Subcutaneous adipose tissue (tissue), 4 donors: Measurements from ENCODE around the gene AATK. TPM values are rescaled to one million over a fixed set of nuclear protein-coding genes. Genes with fewer than 3 reads are reported as not detected.

Experiments used
- total RNA-seq, 4 donors: library from RNA; depleted of rRNA; stranded (reverse); fragments of >200 nt; gene quantifications; one replicate each; pipeline ENCODE4 v1.1.0, GENCODE V29; 2016
- TF ChIP-seq, protein P1 (sequence below): fragments of 450-650 bp; IDR thresholded peaks from one replicate; pipeline ENCODE4 v1.5.1; 2016; ENCODE audit warnings: low read depth, mild to moderate bottlenecking, control low read depth, antibody characterized with exemption, moderate library complexity

Gene AATK
- total RNA-seq, 4 donors from 2014 or later: 1.0 to 2.0 (median 1.7) TPM

GRCh38 chr17:81191116-81191515, 25.1 kb upstream of the AATK start:
- TF ChIP-seq, protein P1, sequence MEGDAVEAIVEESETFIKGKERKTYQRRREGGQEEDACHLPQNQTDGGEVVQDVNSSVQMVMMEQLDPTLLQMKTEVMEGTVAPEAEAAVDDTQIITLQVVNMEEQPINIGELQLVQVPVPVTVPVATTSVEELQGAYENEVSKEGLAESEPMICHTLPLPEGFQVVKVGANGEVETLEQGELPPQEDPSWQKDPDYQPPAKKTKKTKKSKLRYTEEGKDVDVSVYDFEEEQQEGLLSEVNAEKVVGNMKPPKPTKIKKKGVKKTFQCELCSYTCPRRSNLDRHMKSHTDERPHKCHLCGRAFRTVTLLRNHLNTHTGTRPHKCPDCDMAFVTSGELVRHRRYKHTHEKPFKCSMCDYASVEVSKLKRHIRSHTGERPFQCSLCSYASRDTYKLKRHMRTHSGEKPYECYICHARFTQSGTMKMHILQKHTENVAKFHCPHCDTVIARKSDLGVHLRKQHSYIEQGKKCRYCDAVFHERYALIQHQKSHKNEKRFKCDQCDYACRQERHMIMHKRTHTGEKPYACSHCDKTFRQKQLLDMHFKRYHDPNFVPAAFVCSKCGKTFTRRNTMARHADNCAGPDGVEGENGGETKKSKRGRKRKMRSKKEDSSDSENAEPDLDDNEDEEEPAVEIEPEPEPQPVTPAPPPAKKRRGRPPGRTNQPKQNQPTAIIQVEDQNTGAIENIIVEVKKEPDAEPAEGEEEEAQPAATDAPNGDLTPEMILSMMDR: no peak

DNA sequence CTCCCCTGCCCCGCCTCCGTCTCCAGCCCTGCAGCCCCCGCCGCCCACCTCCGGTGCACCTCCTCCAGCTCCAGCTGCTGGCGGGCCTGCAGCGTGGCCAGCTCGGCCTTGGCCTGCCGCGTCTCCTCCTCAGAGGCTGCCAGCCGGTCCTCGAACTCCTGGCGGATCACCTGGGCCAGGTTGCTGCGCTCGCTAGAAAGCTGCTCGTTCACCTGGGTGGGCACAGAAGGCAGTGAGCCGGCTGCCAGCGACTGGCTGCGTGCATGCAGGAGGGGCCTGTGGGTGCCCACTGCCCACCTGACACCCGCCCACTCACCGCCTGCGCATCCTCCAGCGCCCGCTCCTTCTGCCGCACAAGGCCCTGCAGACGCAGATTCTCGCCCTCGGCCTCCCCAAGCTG, 24.6 kb upstream of the AATK start:
- TF ChIP-seq, protein P1: no peak

GRCh38 chr17:81189670-81190530, 23.9 kb upstream of the AATK start:
- TF ChIP-seq, protein P1: no peak

DNA sequence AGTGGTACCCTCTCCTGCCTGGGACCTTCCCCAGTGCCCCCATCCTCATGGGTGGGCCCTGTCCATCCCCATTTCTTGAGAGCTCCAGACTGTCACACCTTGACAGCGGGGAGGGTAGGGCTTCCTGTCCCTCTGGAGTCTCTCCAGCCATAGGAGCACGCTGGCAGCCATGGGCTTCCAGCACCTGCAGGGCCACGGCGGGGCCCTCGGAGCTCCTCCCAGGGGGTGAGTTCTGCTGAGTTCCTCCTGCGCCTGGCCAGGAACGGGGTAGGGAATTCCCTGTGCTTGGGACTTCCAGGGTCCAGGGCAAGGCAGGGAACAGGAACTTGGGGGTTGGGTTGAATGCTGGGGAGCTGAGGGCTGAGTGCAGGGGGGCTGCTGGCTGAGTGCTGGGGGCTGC, 23.0 kb upstream of the AATK start:
- TF ChIP-seq, protein P1: no peak

GRCh38 chr17:81188491-81188840, 22.4 kb upstream of the AATK start:
- TF ChIP-seq, protein P1: no peak

GRCh38 chr17:81187586-81188490, 21.8 kb upstream of the AATK start:
- TF ChIP-seq, protein P1: no peak

- TF ChIP-seq, protein P1: no peak
Measured at GRCh38 chr17:81187120-81187519, 21.1 kb upstream of the AATK start.
